HG03432 (cell line): ENCODE data around the gene CHST13.

Experiments
- ATAC-seq: cut with Tn5 transposase; IDR thresholded peaks from one replicate; pipeline ENCODE4 v1.9.1; 2021; ENCODE audit warnings: mild to moderate bottlenecking, moderate library complexity; ENCODE audit not compliant: unreplicated experiment

CHST13 gene

DNA sequence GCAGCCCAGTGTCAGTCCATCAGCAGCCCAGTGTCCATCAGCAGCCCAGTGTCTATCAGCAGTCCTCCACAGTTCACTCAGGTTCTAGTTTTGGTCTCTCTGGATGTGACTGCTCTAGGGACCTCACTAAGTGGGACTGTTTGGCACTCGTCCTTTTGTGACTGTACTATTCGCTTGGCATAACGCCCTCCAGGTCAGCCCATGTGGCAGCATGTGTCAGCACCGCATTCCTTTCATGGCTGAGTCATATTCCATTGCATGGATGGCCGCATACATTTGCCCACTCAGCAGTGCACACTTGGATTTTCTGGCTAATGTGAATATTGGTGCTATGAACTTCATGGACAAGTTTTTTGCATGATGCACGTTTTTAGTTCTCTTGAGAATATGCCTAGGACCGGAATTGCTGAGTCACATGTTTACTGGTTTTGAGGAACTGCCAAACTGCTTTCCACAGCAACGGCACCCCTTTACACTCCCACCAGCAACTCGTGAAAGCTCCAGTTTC is 16.4 kb downstream of the CHST13 start:
- ATAC-seq: no peak

DNA sequence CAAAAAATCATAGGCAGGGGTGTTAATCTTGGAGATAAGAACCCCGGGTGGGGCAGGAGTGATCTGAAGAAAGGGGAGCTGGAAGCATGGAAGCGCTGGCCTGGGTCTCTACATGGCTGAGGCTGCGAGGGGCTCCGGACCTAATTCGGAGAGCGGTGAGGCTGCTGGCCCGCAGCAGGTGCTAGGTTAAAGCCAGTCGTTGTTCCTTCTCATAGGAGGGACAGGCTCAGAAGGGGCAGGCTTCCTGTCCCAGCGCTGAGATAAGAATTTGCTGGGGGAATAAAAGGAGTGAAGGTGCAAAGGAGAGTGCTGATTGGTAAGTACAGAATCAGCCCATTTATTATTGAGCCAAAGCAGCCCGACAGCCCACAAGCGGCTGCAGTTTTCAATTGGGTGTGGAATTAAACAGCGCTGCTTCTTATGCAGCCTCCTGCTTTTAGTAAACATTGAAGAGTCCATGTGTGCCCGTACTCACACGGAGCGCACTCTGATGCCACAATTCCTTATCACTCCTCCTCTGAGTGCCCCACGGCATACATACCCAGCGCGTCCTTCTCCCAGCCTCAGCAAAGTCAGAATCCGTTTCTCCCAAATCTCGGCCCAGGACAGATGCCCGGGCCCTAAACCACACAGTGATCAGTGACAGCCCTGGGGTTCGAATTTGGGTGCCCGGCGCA is 17.1 kb downstream of the CHST13 start:
- ATAC-seq: no peak

DNA sequence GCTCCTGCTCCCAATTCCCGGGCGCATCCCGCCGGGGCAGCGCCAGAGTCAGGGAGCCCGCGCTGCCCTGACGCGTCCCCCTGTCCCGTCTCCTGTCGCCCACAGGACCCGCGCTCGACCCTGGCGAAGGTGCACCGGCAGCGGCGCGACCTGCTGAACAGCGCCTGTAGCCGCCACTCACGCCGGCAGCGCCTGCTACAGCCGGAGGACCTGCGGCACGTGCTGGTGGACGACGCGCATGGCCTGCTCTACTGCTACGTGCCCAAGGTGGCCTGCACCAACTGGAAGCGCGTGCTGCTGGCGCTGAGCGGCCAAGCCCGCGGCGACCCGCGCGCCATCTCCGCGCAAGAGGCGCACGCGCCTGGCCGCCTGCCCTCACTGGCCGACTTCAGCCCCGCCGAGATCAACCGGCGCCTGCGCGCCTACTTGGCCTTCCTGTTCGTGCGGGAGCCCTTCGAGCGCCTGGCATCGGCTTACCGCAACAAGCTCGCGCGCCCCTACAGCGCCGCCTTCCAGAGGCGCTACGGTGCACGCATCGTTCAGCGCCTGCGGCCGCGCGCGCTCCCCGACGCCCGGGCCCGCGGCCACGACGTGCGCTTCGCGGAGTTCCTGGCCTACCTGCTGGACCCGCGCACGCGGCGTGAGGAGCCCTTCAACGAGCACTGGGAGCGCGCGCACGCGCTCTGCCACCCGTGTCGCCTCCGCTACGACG is 17.8 kb downstream of the CHST13 start:
- ATAC-seq: no peak

DNA sequence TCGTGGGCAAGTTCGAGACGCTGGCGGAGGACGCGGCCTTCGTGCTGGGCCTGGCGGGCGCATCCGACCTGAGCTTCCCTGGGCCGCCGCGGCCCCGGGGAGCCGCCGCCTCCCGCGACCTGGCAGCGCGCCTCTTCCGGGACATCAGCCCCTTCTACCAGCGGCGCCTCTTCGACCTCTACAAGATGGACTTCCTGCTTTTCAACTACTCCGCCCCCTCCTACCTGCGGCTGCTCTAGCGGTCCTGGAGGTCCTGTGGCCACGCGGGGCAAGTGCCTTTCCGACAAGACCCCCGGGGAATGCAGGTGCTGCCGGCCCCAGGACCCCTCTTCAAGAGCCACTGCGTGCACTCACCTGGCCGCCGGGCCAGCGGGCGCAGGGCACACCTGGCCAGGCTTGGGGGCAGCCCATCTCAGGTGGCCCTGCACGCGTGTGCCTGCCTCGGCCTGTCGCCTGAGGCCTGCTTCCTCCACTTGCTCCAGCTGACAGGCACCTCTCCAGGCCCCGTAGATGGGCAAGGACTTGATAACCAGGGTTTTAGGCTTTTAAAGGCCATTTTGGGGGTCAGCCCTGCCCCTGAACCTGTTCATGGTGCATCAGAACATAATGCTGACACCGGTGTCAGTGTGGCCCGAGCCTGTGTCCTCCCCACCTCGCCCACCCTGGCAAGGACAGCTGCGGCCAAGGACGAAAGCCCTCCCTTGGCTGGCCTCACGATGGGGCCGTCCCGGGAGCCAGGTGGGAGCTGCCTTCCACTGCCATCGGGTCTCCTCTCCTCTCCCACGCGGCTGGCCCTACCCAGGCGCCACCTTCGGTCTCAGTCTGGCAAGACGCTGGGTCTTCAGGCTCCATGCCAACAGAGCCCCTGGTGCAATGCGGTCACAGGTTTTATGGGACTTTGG is 18.6 kb downstream of the CHST13 start:
- no peak for ATAC-seq

GRCh38 chr3:126543457-126544061 is 19.6 kb downstream of the CHST13 start:
- no peak for ATAC-seq

DNA sequence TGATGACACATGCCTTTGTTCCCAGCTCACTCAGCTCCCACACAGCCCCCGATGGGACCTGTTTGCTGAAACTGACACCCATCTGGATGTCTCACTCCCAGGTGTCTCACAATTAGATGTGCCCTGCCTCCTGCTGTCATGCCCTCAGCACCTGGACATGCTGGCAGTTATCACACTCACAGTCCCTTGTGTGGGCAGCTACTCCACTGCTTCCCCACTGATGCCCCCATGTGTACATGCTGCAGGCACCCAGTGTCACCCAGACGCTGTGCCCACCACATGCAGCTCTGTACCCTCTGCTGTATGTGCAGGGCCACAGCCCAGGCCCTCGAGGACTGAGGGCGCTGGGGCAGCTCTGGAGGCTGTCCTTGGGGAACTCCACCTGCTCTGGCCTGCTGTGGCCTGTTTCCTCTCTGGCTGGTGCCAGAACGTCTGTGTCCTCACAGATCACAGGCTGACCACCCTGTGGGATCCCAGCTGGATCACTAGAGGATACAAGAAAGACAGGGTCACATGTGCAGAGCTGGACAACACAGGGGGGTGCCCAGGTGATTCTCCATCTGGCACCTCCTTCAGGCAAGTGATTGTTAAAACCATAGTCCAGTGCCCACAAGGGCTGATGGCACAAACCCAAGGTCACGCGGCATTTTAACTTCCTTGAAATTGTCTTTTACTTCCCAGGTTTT is 20.8 kb downstream of the CHST13 start:
- no peak for ATAC-seq

- ATAC-seq: no peak
Measured at GRCh38 chr3:126545544-126545943, 21.6 kb downstream of the CHST13 start.

DNA sequence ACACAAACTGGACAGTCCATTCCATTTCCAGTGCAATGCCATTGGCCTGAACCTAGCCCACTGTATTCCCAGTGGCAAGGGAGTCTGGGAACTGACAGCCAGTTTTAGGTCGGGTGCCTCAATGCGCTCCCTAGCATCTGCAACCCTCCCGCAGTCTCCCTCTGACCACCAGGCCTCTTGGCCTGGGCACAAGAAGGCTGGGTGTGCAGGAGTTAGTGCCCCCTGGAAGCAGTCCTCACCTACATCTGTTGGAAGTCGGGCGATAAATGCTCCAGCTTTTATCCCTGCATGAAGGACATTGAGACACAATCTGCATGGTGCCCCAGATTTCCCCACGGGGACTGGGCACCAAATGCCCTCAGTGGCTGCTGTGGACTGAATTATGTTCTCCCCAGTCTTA is 22.1 kb downstream of the CHST13 start:
- no peak for ATAC-seq

- no peak for ATAC-seq
Measured at GRCh38 chr3:126546549-126547239, 22.7 kb downstream of the CHST13 start.

DNA sequence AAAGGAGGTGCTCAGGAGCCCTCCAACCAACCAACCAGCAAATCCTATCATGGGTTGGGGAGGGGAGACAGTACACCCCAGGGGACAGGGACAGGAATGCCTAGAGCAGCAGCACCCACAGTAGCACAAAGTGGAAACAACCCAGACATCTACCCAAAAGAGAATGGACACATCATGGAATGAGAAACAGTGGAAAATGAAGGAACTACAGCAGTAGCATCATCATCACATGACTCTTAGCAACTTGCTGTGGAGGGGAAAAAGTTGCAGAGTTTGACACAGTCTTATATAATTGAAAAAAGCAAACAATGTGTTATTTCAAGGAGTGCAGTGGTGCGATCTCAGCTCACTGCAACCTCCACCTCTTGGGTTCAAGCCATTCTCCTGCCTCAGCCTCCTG is 23.8 kb downstream of the CHST13 start:
- ATAC-seq: no peak

DNA sequence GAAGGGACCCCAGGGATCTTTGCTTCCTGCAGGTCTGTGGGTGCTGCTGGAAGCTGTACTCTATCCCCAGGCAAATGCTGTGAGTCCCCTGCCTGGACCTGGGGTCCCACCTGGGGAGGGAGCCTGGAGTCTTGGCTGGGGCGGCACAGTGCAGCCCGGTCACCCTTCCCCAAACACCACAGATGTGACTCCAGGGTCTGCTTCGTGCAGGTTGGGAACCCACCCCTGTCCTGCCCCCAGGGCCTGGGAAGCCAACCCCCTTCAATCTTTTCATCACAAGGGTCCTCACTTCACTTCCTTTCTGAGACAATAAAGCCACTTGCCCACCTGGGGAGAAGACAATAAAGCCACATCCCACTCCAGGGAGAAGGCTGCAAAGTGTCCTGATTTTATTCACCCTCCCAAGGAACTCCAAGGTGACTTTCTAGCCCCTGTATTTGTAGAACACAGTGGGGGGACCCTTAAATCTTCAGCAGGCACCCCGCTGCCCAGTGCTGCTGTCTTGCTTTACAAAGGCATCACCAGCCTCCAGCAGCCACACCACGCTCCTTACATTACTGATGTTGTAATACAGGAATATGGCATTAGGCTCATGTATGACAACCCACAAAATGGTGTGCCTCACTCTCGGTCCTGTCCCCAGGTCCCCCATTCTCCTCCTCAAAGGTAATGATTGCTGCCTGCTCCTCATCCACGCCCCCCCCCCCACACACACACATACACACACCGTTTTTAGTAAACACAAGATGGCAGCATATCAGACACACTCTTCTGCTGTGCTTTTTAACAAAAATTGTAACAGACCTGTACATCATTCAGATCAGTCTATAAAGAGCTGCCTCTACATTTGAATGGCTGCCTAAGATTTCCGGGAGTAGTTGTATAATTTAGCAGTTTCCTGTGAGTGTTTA is 24.9 kb downstream of the CHST13 start:
- no peak for ATAC-seq

DNA sequence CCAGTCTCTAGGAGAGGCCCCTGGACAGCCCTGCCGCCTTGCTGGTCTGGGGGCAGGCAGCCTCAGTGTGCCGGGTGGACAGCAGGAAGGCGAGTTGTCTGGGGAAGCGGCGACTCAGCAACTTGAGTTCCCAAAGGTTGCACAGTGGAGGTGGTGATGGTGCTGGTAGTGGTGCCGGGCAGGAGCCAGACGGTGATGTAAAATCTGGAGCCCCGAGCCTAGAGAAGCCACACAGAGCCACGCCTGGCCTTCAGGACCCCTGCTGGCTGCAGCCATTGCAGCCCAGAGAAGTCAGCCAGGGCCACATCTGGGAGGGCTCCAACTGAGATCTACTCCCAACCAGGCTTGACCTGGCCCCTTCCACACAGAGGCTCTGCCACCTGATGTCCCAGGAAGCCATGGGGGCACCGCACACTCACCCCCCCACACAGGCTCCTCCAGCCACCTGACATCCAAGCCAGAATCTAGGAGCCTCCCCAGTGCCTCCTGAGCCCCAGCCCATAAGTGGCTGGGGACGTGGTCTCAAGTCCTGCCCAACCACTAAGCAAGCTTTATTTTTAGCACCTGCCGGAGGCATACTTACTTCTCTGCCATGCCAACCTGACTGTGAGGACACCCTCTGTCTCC is 26.0 kb downstream of the CHST13 start:
- ATAC-seq: no peak

- no peak for ATAC-seq
Measured at GRCh38 chr3:126550488-126551051, 26.6 kb downstream of the CHST13 start.

- no peak for ATAC-seq
Measured at GRCh38 chr3:126551121-126551838, 27.3 kb downstream of the CHST13 start.

GRCh38 chr3:126551839-126552687 is 28.1 kb downstream of the CHST13 start:
- ATAC-seq: no peak

- ATAC-seq: no peak
Measured at GRCh38 chr3:126552688-126553283, 28.8 kb downstream of the CHST13 start.
